HepG2 (cell line): ENCODE results near the gene FOXRED2. TPM values are rescaled to one million over a fixed set of nuclear protein-coding genes. Genes with fewer than 3 reads are reported as not detected.

Experiments
- CSRNP1 ChIP-seq: sonication (generic); formaldehyde crosslinking; IDR thresholded peaks from 2 replicates; pipeline ENCODE4 v1.8.1; 2023; ENCODE audit warnings: mild to moderate bottlenecking, missing genetic modification reagents
- GATA4 ChIP-seq: sonication (generic); IDR thresholded peaks from 2 replicates; pipeline ENCODE4 v1.6.1; 2016; ENCODE audit warnings: antibody characterized with exemption, low read depth, borderline replicate concordance
- HOMEZ ChIP-seq: IDR thresholded peaks from 2 replicates; pipeline ENCODE4 v1.6.1; 2016; ENCODE audit warnings: low read depth
- IKZF5 ChIP-seq: IDR thresholded peaks from 2 replicates; pipeline ENCODE4 v1.6.1; 2018; ENCODE audit warnings: missing genetic modification reagents, mild to moderate bottlenecking, missing compliant biosample characterization
- MBNL3 ChIP-seq: fragments of 250-450 bp; sonication (Bioruptor Pico); conservative IDR thresholded peaks from 2 replicates; pipeline ENCODE4 v1.8.0; 2022; ENCODE audit warnings: mild to moderate bottlenecking, inconsistent platforms
- SRSF9 ChIP-seq: fragments of 200-400 bp; formaldehyde crosslinking; IDR thresholded peaks from 2 replicates; pipeline ENCODE4 v1.6.1; 2018; ENCODE audit warnings: borderline replicate concordance, mild to moderate bottlenecking, low read depth, low read length; ENCODE audit not compliant: insufficient read depth, poor library complexity, severe bottlenecking
- ZFP91 ChIP-seq: sonication (generic); formaldehyde crosslinking; IDR thresholded peaks from 2 replicates; pipeline ENCODE4 v1.9.0; 2022; ENCODE audit warnings: missing genetic modification reagents, mild to moderate bottlenecking, borderline replicate concordance
- ZHX1 ChIP-seq: sonication (generic); formaldehyde crosslinking; IDR thresholded peaks from 2 replicates; pipeline ENCODE4 v1.8.1; 2022; ENCODE audit warnings: low read depth, mild to moderate bottlenecking, missing genetic modification reagents
- ZNF143 ChIP-seq: sonication (generic); formaldehyde crosslinking; IDR thresholded peaks from 2 replicates; pipeline ENCODE4 v1.4.0; 2020; ENCODE audit warnings: missing genetic modification reagents
- ZNF644 ChIP-seq: IDR thresholded peaks from 2 replicates; pipeline ENCODE4 v1.6.1; 2016; ENCODE audit warnings: low read depth
- ZNF672 ChIP-seq: sonication (generic); formaldehyde crosslinking; IDR thresholded peaks from 2 replicates; pipeline ENCODE4 v1.8.1; 2022; ENCODE audit warnings: missing genetic modification reagents
- polyA plus RNA-seq, 8 experiments: library from polyadenylated mRNA; depleted of rRNA in 3 of 8; stranded (reverse) in 7 of 8; unstranded in 1 of 8; fragments of >200 nt; fragmentation: Illumina TruSeq in 4 of 8; extraction: Trizol in 4 of 8; gene quantifications; 2 replicates each; pipeline versions ENCODE4 v1.2.1 to v1.2.3, GENCODE V29; 2011 to 2016; ENCODE audit warnings: low read depth in 4 of 8, missing spikeins in 1 of 8, mixed read lengths in 1 of 8; ENCODE audit not compliant: insufficient read depth in 1 of 8
- total RNA-seq, 5 experiments: library from RNA; depleted of rRNA; stranded (reverse); fragments of >200 nt; fragmentation: Illumina TruSeq; extraction: Trizol; gene quantifications; 2 replicates each; pipeline ENCODE4 v1.2.3, GENCODE V29; 2016; ENCODE audit warnings: low read depth in 1 of 5

FOXRED2 gene
- total and polyA plus RNA-seq, 2 of the 13 experiments (the other 11 are each of a cell fraction or from before 2014, with no cell fraction given), result 9.3 to 28.1 TPM

GRCh38 chr22:36506637-36507517 is at the start of gene FOXRED2 (continued):
- peak; percentile 89; the same call in 1 of the 2 replicates for TF ChIP-seq ZNF672 (CRISPR knock-in tag)
- 0 out of 2 replicates have a peak, but pooled peaks have one; percentile 6 for TF ChIP-seq HOMEZ
- no peak for TF ChIP-seq SRSF9
- TF ChIP-seq CSRNP1, result peak; percentile 98
- TF ChIP-seq ZFP91 (CRISPR knock-in tag), result peak; percentile 91
- TF ChIP-seq ZNF143 (CRISPR knock-in tag), result peak; percentile 87
- TF ChIP-seq ZHX1 (CRISPR knock-in tag), result peak; percentile 80; the same call in 1 of the 2 replicates
- TF ChIP-seq IKZF5 (CRISPR knock-in tag), result peak; percentile 36; the same call in 1 of the 2 replicates
- no peak for TF ChIP-seq ZNF644 (CRISPR knock-in tag)
- no peak for TF ChIP-seq GATA4
- TF ChIP-seq MBNL3 (CRISPR knock-in tag), result no peak
